OCI-LY7 (cell line): ENCODE results near the gene CMIP. TPM values are rescaled to one million over a fixed set of nuclear protein-coding genes. Genes with fewer than 3 reads are reported as not detected.

Experiments
- BruUV-seq: library from RNA; stranded (reverse); fragments of 400-500 nt; replicated peaks from 2 replicates; lab custom pipeline; 2021; lab: Mats Ljungman, UMichigan
- CTCF ChIA-PET: fragments of 300-600 bp; sonication (Branson Sonifier 250); formaldehyde crosslinking; loops from one replicate; lab custom pipeline; 2022; ENCODE audit warnings: antibody characterized with exemption; ENCODE audit not compliant: unreplicated experiment; lab: Charles Lee
- POLR2A ChIA-PET: fragments of 300-600 bp; sonication (Branson Sonifier 250); formaldehyde crosslinking; loops from one replicate; lab custom pipeline; 2022; ENCODE audit warnings: antibody characterized with exemption; lab: Charles Lee
- DNase-seq: peaks from one replicate; pipeline ENCODE4 v3.0.0-alpha.2; 2015; ENCODE audit warnings: low spot score
- H2AFZ ChIP-seq: fragments of 200-600 bp; sonication (generic), shearing (Covaris generic); 2 replicates; pipeline ENCODE4 v1.6.1; 2014; ENCODE audit warnings: mild to moderate bottlenecking, antibody characterized with exemption, low read length, moderate library complexity
- H3K27ac ChIP-seq: fragments of 200-600 bp; sonication (generic); 2 replicates; pipeline ENCODE4 v1.5.1; 2014; ENCODE audit warnings: mixed run types, low read depth, mild to moderate bottlenecking, moderate library complexity, low read length, inconsistent platforms; ENCODE audit not compliant: poor library complexity, severe bottlenecking
- H3K36me3 ChIP-seq: fragments of 200-600 bp; sonication (generic); 2 replicates; pipeline ENCODE4 v1.6.1; 2014; ENCODE audit warnings: mild to moderate bottlenecking, antibody characterized with exemption, low read length, moderate library complexity, mixed read lengths; ENCODE audit not compliant: insufficient read depth
- H3K4me1 ChIP-seq: fragments of 200-600 bp; sonication (generic); 2 replicates; pipeline ENCODE4 v1.5.1; 2014; ENCODE audit warnings: mild to moderate bottlenecking, low read length; ENCODE audit not compliant: insufficient read depth, poor library complexity, severe bottlenecking
- H3K4me2 ChIP-seq: fragments of 200-600 bp; sonication (generic); 2 replicates; pipeline ENCODE4 v1.6.1; 2014; ENCODE audit warnings: mild to moderate bottlenecking, low read length
- H3K4me3 ChIP-seq: fragments of 200-600 bp; sonication (generic); 2 replicates; pipeline ENCODE4 v1.5.1; 2014; ENCODE audit warnings: mild to moderate bottlenecking, low read depth, low read length; ENCODE audit not compliant: poor library complexity, severe bottlenecking
- H3K79me2 ChIP-seq: fragments of 200-600 bp; sonication (generic); 2 replicates; pipeline ENCODE4 v1.6.1; 2016; ENCODE audit warnings: low read depth, mild to moderate bottlenecking, low read length, moderate library complexity, mixed read lengths; ENCODE audit not compliant: insufficient read depth
- H3K9me2 ChIP-seq: fragments of 200-600 bp; sonication (generic); 2 replicates; pipeline ENCODE4 v1.6.1; 2016; ENCODE audit warnings: mild to moderate bottlenecking, low read length, mixed read lengths; ENCODE audit not compliant: insufficient read depth
- H3K9me3 ChIP-seq: fragments of 200-600 bp; sonication (generic); 2 replicates; pipeline ENCODE4 v1.6.1; 2014; ENCODE audit warnings: mild to moderate bottlenecking, mixed run types, low read length, mixed read lengths
- H4K20me1 ChIP-seq: fragments of 200-600 bp; sonication (generic); 2 replicates; pipeline ENCODE4 v1.6.1; 2014; ENCODE audit warnings: mild to moderate bottlenecking, antibody characterized with exemption, low read length, moderate library complexity, mixed read lengths; ENCODE audit not compliant: insufficient read depth
- CTCF ChIP-seq: fragments of 200-600 bp; sonication (generic); conservative IDR thresholded peaks from 2 replicates; pipeline ENCODE4 v1.5.1; 2014; ENCODE audit warnings: mild to moderate bottlenecking, antibody characterized with exemption, low read length, moderate library complexity, mixed read lengths
- EZH2phosphoT487 ChIP-seq: fragments of 200-600 bp; sonication (generic); IDR thresholded peaks from 2 replicates; pipeline ENCODE4 v1.6.1; 2018; ENCODE audit warnings: low read depth, borderline replicate concordance, mild to moderate bottlenecking, mixed run types, antibody characterized with exemption, low read length, moderate library complexity, mixed read lengths
- intact Hi-C: fragments of 100-400 bp; cut with micrococcal nuclease; formaldehyde crosslinking; loops from one replicate; pipeline ENCODE4 v1.10.0; 2022; ENCODE audit not compliant: unreplicated experiment
- total RNA-seq, 2 experiments: library from RNA; depleted of rRNA in 1 of 2; stranded (reverse); fragments of >200 nt in 1 of 2; shearing (Covaris generic) in 1 of 2; gene quantifications; 2 replicates each; pipeline ENCODE4 v1.2.3, GENCODE V29; 2014 to 2022

Gene CMIP
- total RNA-seq, 2 experiments from 2014 or later, result 15.4 to 70.3 TPM

GRCh38 chr16:81714583-81714982 is 270.0 kb downstream of the CMIP start:
- Histone ChIP-seq H3K4me1 (peaks cover 51% of the 10 kb centered on the region), H3K9me2 (no peaks in the 10 kb centered on the region), H4K20me1 (no peaks in the 10 kb centered on the region), H3K4me2 (peak overlapping the region; percentile 87), H3K9me3 (no peaks in the 10 kb centered on the region), H2AFZ (peak overlapping the region; percentile 24; the same call in 1 of the 2 replicates), H3K4me3 (peak overlapping the region; percentile 57), H3K36me3 (no peaks in the 10 kb centered on the region), H3K79me2 (no peaks in the 10 kb centered on the region), H3K27ac (peak overlapping the region; percentile 35)
- BruUV-seq, result no TSS peak
- CTCF ChIA-PET, result interaction anchor here (0.5 to 0.6 kb wide), 6 partner anchors 52 to 1087 kb away, joined by 3 to 8 read pairs (median 3); no protein-coding TSS in a partner anchor
- intact Hi-C loops, result no loop called here
- TF ChIP-seq EZH2phosphoT487, result no peak
- no peak for TF ChIP-seq CTCF
- no peak for DNase-seq
- POLR2A ChIA-PET, result interaction anchor here (0.6 to 2.0 kb wide), 11 partner anchors 15 to 617 kb away, joined by 3 to 8 read pairs (median 3); no protein-coding TSS in a partner anchor

- Histone ChIP-seq H3K9me2 (no peaks in the 10 kb centered on the region), H3K4me1 (peaks cover 51% of the 10 kb centered on the region), H3K79me2 (no peaks in the 10 kb centered on the region), H4K20me1 (no peaks in the 10 kb centered on the region), H3K4me2 (peak overlapping the region; percentile 87), H3K27ac (peak overlapping the region; percentile 35), H3K9me3 (no peaks in the 10 kb centered on the region), H3K4me3 (peak overlapping the region; percentile 57), H2AFZ (peak overlapping the region; percentile 24; the same call in 1 of the 2 replicates), H3K36me3 (no peaks in the 10 kb centered on the region)
- TF ChIP-seq CTCF, result no peak
- TF ChIP-seq EZH2phosphoT487, result no peak
- intact Hi-C loops, result no loop called here
- CTCF ChIA-PET, result interaction anchor here (0.6 kb wide), 5 partner anchors 60 to 1088 kb away, joined by 3 to 8 read pairs (median 3); no protein-coding TSS in a partner anchor
- BruUV-seq, result no TSS peak
- peak; percentile 86 for DNase-seq
- POLR2A ChIA-PET, result interaction anchor here (0.6 to 2.0 kb wide), 10 partner anchors 14 to 618 kb away, joined by 3 to 8 read pairs (median 4); no protein-coding TSS in a partner anchor
Observed at GRCh38 chr16:81715358-81716196, 271.0 kb downstream of the CMIP start.
